ENCODE measurements around the gene SH3RF3.
"Not testable (repeated sequence)": the region's sequence is repeated elsewhere in the genome, so short reads cannot be mapped to it uniquely, and the experiment has no call there.

DNA sequence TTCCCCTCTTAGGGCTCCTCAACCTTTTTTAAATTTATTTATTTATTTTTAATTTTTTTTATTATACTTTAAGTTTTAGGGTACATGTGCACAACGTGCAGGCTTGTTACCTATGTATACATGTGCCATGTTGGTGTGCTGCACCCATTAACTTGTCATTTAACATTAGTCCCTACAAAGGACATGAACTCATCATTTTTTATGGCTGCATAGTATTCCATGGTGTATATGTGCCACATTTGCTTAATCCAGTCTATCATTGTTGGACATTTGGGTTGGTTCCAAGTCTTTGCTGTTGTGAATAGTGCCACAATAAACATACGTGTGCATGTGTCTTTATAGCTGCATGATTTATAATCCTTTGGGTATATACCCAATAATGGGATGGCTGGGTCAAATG is 33.4 kb downstream of the SH3RF3 start:
- not testable (repeated sequence) for TF ChIP-seq CTCF, POLR2A (IDR thresholded peaks at IDR 0.05)
